ENCODE results near the gene RO60.

Gene RO60

DNA sequence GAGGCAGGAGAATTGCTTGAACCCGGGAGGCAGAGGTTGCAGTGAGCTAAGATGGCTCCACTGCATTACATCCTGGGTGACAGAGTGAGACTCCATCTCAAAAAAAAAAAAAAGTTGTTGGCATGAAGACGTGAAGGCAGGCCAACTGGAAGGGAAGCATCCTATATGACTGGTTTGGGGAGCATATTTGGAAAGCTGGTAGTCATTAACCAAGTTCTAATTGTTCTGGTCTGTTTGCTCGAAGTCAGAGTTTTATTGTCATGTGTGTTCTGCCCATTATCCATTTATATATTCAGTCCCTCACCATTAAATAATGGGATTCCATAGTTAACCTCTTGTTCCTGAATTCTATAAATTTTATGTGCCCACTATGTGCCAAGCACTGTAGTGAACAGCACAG, 49.1 kb downstream of the RO60 start:
- DNase-seq (ENCODE audit: low spot score): no peak
